Spleen (tissue), 7 donors: ENCODE data around the gene SLC35F3.

Experiments used
- CTCF ChIP-seq, 11 experiments: fragments of 200-600 bp in 7 of 11; fragments of 450-650 bp in 4 of 11; sonication (generic) in 4 of 11; IDR thresholded peaks in 8 of 11; conservative IDR thresholded peaks in 3 of 11; 1 replicate in 7 of 11; 2 replicates in 4 of 11; pipeline versions ENCODE4 v1.4.0 to v1.8.0; 2016 to 2021; ENCODE audit warnings: antibody characterized with exemption in 11 of 11, inconsistent platforms in 4 of 11, mild to moderate bottlenecking in 1 of 11
- POLR2A ChIP-seq, 3 donors: fragments of 450-650 bp; IDR thresholded peaks; one replicate each; pipeline ENCODE4 v1.5.1; 2017; ENCODE audit warnings: antibody characterized with exemption in 3 of 3, mild to moderate bottlenecking in 1 of 3
- donor health status: DM: no; HTN: no; CAD: no; lungs with moderate emphysema.
- donor health status: DM: no; HTN: no; CAD: no.
- donor health status: DM: no; HTN: no; CAD: no.

- TF ChIP-seq CTCF (IDR thresholded peaks at IDR 0.05 in 8 of 11, conservative IDR thresholded peaks at IDR 0.05 in 3 of 11) = no peak
- no peak for TF ChIP-seq POLR2A (IDR thresholded peaks at IDR 0.05)
These were observed 34.0 kb downstream of the SLC35F3 start for GRCh38 chr1:233938476-233938875.
